ENCODE data around the gene SKIL.

Gene SKIL

GRCh38 chr3:170438836-170439235 is 81.3 kb downstream of the SKIL start:
- DNase-seq, result no peak

DNA sequence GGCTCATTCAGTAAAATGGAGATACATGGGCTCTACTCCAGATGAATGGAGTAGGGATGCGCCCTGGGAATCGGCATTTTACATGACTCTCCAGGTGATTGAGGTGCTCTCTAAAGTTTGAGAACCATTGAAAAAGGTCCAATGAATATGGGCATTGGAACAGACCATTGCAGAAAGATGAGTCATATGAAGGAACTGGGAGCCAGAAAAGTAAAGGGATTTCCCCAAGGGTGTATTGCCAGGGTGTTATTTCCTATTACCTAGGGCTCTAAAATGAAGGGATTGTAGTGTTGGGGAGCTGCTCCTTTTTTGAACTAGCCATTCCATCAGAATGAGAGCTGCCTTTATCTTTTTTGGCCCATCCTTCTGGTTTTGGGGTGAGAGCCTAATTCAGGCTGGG is 82.8 kb downstream of the SKIL start:
- DNase-seq, result no peak

DNA sequence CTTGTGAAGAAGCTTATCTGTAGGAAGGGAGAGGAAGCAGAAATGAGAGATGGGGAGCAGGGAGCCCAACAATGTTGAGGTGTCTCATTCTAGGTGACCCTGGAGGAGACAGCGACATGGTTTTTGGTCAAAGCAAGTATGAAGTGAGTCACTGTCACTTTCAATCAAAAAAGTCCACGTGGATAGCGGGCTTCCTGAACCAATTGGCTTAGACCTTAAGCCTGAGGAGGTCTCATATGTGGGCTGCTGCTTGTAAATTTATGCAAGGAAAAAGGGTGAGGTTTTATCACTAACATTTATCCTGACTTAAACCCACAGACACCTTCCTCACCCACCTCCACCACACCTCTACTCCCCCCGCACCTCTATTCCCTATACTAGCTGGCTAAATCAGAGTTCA is 83.9 kb downstream of the SKIL start:
- no peak for DNase-seq

DNA sequence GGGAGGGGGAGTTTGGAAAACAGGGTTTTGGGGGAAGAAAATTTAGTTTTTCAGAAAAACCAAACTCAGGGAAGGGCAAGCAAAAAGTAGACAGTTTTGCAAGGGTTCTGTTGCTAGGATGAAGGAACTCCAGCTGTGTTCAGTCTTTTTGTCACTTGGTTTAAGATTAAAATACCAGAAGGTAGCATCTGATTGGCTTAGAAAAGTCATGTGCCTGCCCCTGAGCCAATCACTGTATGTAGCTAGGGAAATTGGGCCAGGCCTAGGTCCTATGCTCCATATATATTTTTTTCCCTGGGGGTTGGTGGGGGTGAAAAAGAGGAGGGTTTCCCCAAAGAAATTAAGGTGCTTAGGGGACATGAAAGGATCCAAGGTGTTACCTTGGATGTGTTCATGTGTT is 85.4 kb downstream of the SKIL start:
- DNase-seq, result no peak

- DNase-seq, result no peak
Observed at GRCh38 chr3:170443457-170443856, 85.9 kb downstream of the SKIL start.
